ENCODE results near the gene NCOA1. TPM values are rescaled to one million over a fixed set of nuclear protein-coding genes. Genes with fewer than 3 reads are reported as not detected.

Gene NCOA1
- total RNA-seq, 1 experiment from 2014 or later = 24.6 TPM

- no peaks in the 10 kb centered on the region for H3K27me3 ChIP-seq (ENCODE audit: control insufficient read depth, insufficient read depth, low read length)
- BruUV-seq (replicated peaks) = no TSS peak
- H3K27ac ChIP-seq (ENCODE audit: low read length) = no peak overlapping the region
- POLR2A ChIA-PET = no interaction called here
- TF ChIP-seq SIN3A (IDR thresholded peaks at IDR 0.05; ENCODE audit: borderline replicate concordance, insufficient read depth, low read depth, low read length) (no peak), POLR2AphosphoS5 (IDR thresholded peaks at IDR 0.05; ENCODE audit: low read depth, low read length) (no peak), TCF7L2 (IDR thresholded peaks at IDR 0.05; ENCODE audit: low read depth, low read length) (no peak), CTCF (IDR thresholded peaks at IDR 0.05) (no peak), REST (IDR thresholded peaks at IDR 0.05; ENCODE audit: insufficient read depth in 1 of 2, low read depth in 2 of 2, low read length in 1 of 2) (no peak)
- no peaks in the 10 kb centered on the region for H3K4me1 ChIP-seq (ENCODE audit: control insufficient read depth, insufficient read depth, low read length)
- CTCF ChIA-PET = no interaction called here
- DNase-seq (ENCODE audit: low read depth, low spot score) = no peak
- intact Hi-C loops (cut with micrococcal nuclease; ENCODE audit: unreplicated experiment) = no loop called here
- no peak overlapping the region for H3K4me3 ChIP-seq (ENCODE audit: low read depth in 2 of 2, low read length in 2 of 2)
- no peaks in the 10 kb centered on the region; the same call in 1 of the 2 replicates for H3K9me3 ChIP-seq (ENCODE audit: control insufficient read depth, insufficient read depth, low read depth, low read length)
- no peak for ATAC-seq
- H3K36me3 ChIP-seq (ENCODE audit: control insufficient read depth, insufficient read depth, low read length) = no peaks in the 10 kb centered on the region
- in situ Hi-C loops (cut with HindIII; ENCODE audit: low pct_unique_long_range_greater_than_20kb, low sequenced_read_pairs) = no loop called here
Measured at GRCh38 chr2:24617424-24617823, 126.4 kb downstream of the NCOA1 start.

- BruUV-seq (replicated peaks) = no TSS peak
- DNase-seq (ENCODE audit: low read depth, low spot score) (no peak), ATAC-seq (no peak)
- H3K9me3 ChIP-seq (ENCODE audit: control insufficient read depth, insufficient read depth, low read depth, low read length) = no peaks in the 10 kb centered on the region
- CTCF ChIA-PET = no interaction called here
- no peak overlapping the region for H3K27ac ChIP-seq (ENCODE audit: low read length)
- in situ Hi-C loops (cut with HindIII; ENCODE audit: low pct_unique_long_range_greater_than_20kb, low sequenced_read_pairs) (no loop called here), intact Hi-C loops (cut with micrococcal nuclease; ENCODE audit: unreplicated experiment) (no loop called here)
- H3K4me1 ChIP-seq (ENCODE audit: control insufficient read depth, insufficient read depth, low read length) = no peaks in the 10 kb centered on the region
- H3K27me3 ChIP-seq (ENCODE audit: control insufficient read depth, insufficient read depth, low read length) = no peaks in the 10 kb centered on the region
- no peak for TF ChIP-seq SIN3A (IDR thresholded peaks at IDR 0.05; ENCODE audit: borderline replicate concordance, insufficient read depth, low read depth, low read length)
- no peak for TF ChIP-seq TCF7L2 (IDR thresholded peaks at IDR 0.05; ENCODE audit: low read depth, low read length)
- no peak for TF ChIP-seq REST (IDR thresholded peaks at IDR 0.05; ENCODE audit: insufficient read depth in 1 of 2, low read depth in 2 of 2, low read length in 1 of 2)
- no peak for TF ChIP-seq POLR2AphosphoS5 (IDR thresholded peaks at IDR 0.05; ENCODE audit: low read depth, low read length)
- no peak for TF ChIP-seq CTCF (IDR thresholded peaks at IDR 0.05)
- no peak overlapping the region for H3K4me3 ChIP-seq (ENCODE audit: low read depth in 2 of 2, low read length in 2 of 2)
- H3K36me3 ChIP-seq (ENCODE audit: control insufficient read depth, insufficient read depth, low read length) = no peaks in the 10 kb centered on the region
- POLR2A ChIA-PET = no interaction called here
Measured at GRCh38 chr2:24618144-24618543, 127.1 kb downstream of the NCOA1 start.

Data from Panc1 (cell line).